Right ventricle myocardium inferior (tissue), 1 donor: ENCODE data around the gene NDUFS8. TPM values are rescaled to one million over a fixed set of nuclear protein-coding genes. Genes with fewer than 3 reads are reported as not detected.

Source experiments
- ATAC-seq: fragments of 200-7000 bp; cut with Tn5 transposase; one replicate; pipeline ENCODE4 v1.9.1; 2020; ENCODE audit warnings: mild to moderate bottlenecking, moderate library complexity
- DNase-seq: peaks from one replicate; pipeline ENCODE4 v3.0.0; 2021; ENCODE audit errors: missing footprints
- intact Hi-C: fragments of 100-400 bp; cut with DNase I; formaldehyde crosslinking; loops from one replicate; pipeline ENCODE4 v1.11.0; 2022
- total RNA-seq: library from RNA; stranded (reverse); fragmentation: NEBNext Ultra II Directional; extraction: Animal tissue kit (Norgen Biotek cat#: 25700); gene quantifications from one replicate; pipeline ENCODE4 v1.2.1, GENCODE V29; 2021
- donor health status: DM: no; HTN: yes; CAD: no; lungs with severe emphysema.

Gene NDUFS8
- total RNA-seq, 1 donor from 2014 or later = 479 TPM

GRCh38 chr11:68013611-68014156, 16.8 kb upstream of the NDUFS8 start:
- ATAC-seq = no peak
- no peak for DNase-seq

GRCh38 chr11:68014157-68014946, 16.1 kb upstream of the NDUFS8 start:
- DNase-seq = no peak
- intact Hi-C loops = no loop called here
- no peak for ATAC-seq

More at GRCh38 chr11:68013611-68014156, 16.8 kb upstream of the NDUFS8 start:
- intact Hi-C loops = no loop called here

GRCh38 chr11:68014947-68015447, 15.5 kb upstream of the NDUFS8 start:
- ATAC-seq (no peak), DNase-seq (no peak)
- intact Hi-C loops = no loop called here

- no peak for DNase-seq
- ATAC-seq = no peak
- intact Hi-C loops = no loop called here
Measured at GRCh38 chr11:68015467-68015866, 15.0 kb upstream of the NDUFS8 start.

- intact Hi-C loops = no loop called here
Measured at GRCh38 chr11:68016161-68016903, 14.1 kb upstream of the NDUFS8 start.

GRCh38 chr11:68016904-68017817, 13.3 kb upstream of the NDUFS8 start:
- no peak for DNase-seq
- no peak for ATAC-seq
- intact Hi-C loops = no loop called here

More at GRCh38 chr11:68016161-68016903, 14.1 kb upstream of the NDUFS8 start:
- DNase-seq = no peak
- ATAC-seq = no peak

- DNase-seq (no peak), ATAC-seq (no peak)
- intact Hi-C loops = no loop called here
Measured at GRCh38 chr11:68017980-68018729, 12.3 kb upstream of the NDUFS8 start.

- DNase-seq (no peak), ATAC-seq (no peak)
- intact Hi-C loops = no loop called here
Measured at GRCh38 chr11:68018730-68019190, 11.7 kb upstream of the NDUFS8 start.

- no peak for ATAC-seq
- no peak for DNase-seq
- intact Hi-C loops = no loop called here
Measured at GRCh38 chr11:68019486-68019885, 11.0 kb upstream of the NDUFS8 start.

- DNase-seq (no peak), ATAC-seq (peak; percentile 8)
- intact Hi-C loops = no loop called here
Measured at GRCh38 chr11:68020575-68020974, 9.9 kb upstream of the NDUFS8 start.

- intact Hi-C loops = no loop called here
- ATAC-seq = peak; percentile 28
- no peak for DNase-seq
Measured at GRCh38 chr11:68021167-68021787, 9.2 kb upstream of the NDUFS8 start.

- DNase-seq (no peak), ATAC-seq (no peak)
- intact Hi-C loops = no loop called here
Measured at GRCh38 chr11:68022531-68022930, 8.0 kb upstream of the NDUFS8 start.

GRCh38 chr11:68024508-68024907, 6.0 kb upstream of the NDUFS8 start:
- intact Hi-C loops = no loop called here
- no peak for DNase-seq
- no peak for ATAC-seq

- DNase-seq = no peak
- intact Hi-C loops = no loop called here
- ATAC-seq = no peak
Measured at GRCh38 chr11:68025047-68025446, 5.4 kb upstream of the NDUFS8 start.

- DNase-seq (no peak), ATAC-seq (no peak)
- intact Hi-C loops = no loop called here
Measured at GRCh38 chr11:68026391-68027105, 3.9 kb upstream of the NDUFS8 start.

GRCh38 chr11:68027667-68028066, 2.8 kb upstream of the NDUFS8 start:
- intact Hi-C loops = no loop called here
- DNase-seq (no peak), ATAC-seq (no peak)
